ENCODE measurements around the gene KIAA0825. TPM values are rescaled to one million over a fixed set of nuclear protein-coding genes. Genes with fewer than 3 reads are reported as not detected.

The KIAA0825 gene
- polyA plus RNA-seq, 3 donors: 0.56 to 1.3 (median 0.89) TPM

GRCh38 chr5:94442991-94443390 lies 175.4 kb downstream of the KIAA0825 start:
- H3K27me3 Mint-ChIP-seq (ENCODE audit: low read depth in 3 of 3): peaks cover 0 to 4% (median 0%) of the 10 kb centered on the region in 3 donors
- H3K27ac Mint-ChIP-seq: no peak overlapping the region
- Histone ChIP-seq H4K20me1 (ENCODE audit: insufficient read depth, low read length) (no peaks in the 10 kb centered on the region), H3K27ac (ENCODE audit: low read depth in 1 of 2, low read length in 2 of 2) (no peak overlapping the region), H3K4me2 (replicated peaks; ENCODE audit: extremely low read depth, low read length, poor library complexity, severe bottlenecking) (no peak overlapping the region), H2AFZ (ENCODE audit: insufficient read depth, low read depth, low read length, poor library complexity, severe bottlenecking) (no peak overlapping the region), H3K9me3 (replicated peaks in 1 of 2; ENCODE audit: control insufficient read depth in 1 of 2, insufficient read depth in 1 of 2, low read length in 2 of 2) (no peaks in the 10 kb centered on the region), H3K9ac (ENCODE audit: insufficient read depth, low read length, poor library complexity, severe bottlenecking) (no peak overlapping the region), H3K4me3 (replicated peaks in 1 of 3; ENCODE audit: low read depth in 2 of 3, low read length in 3 of 3) (no peak overlapping the region), H3K4me1 (ENCODE audit: control insufficient read depth in 1 of 2, insufficient read depth in 2 of 2, low read length in 2 of 2) (no peaks in the 10 kb centered on the region), H3K36me3 (replicated peaks in 1 of 2; ENCODE audit: control insufficient read depth in 1 of 2, insufficient read depth in 2 of 2, low read length in 2 of 2) (no peaks in the 10 kb centered on the region), H3K27me3 (ENCODE audit: control insufficient read depth in 2 of 2, insufficient read depth in 2 of 2, low read length in 2 of 2) (no peaks in the 10 kb centered on the region), H3K79me2 (ENCODE audit: insufficient read depth, low read length) (no peaks in the 10 kb centered on the region)
- no peak overlapping the region for H3K4me3 Mint-ChIP-seq
- H3K36me3 Mint-ChIP-seq: no peaks in the 10 kb centered on the region
- H3K9me3 Mint-ChIP-seq: peaks cover 0 to 2% (median 0%) of the 10 kb centered on the region in 7 donors
- no peak for TF ChIP-seq CTCF (IDR thresholded peaks at IDR 0.05)
- no peak for DNase-seq
- no CpG with 5 or more reads among the region's 2 CpGs for WGBS (ENCODE audit: insufficient coverage)
- intact Hi-C loops (cut with micrococcal nuclease): no loop called here
- H3K4me1 Mint-ChIP-seq: no peaks in the 10 kb centered on the region

- Histone ChIP-seq H2AFZ (ENCODE audit: insufficient read depth, low read depth, low read length, poor library complexity, severe bottlenecking) (no peak overlapping the region), H3K4me2 (replicated peaks; ENCODE audit: extremely low read depth, low read length, poor library complexity, severe bottlenecking) (no peak overlapping the region), H3K27me3 (ENCODE audit: control insufficient read depth in 2 of 2, insufficient read depth in 2 of 2, low read length in 2 of 2) (no peaks in the 10 kb centered on the region), H3K9me3 (replicated peaks in 1 of 2; ENCODE audit: control insufficient read depth in 1 of 2, insufficient read depth in 1 of 2, low read length in 2 of 2) (no peaks in the 10 kb centered on the region), H3K4me3 (replicated peaks in 1 of 3; ENCODE audit: low read depth in 2 of 3, low read length in 3 of 3) (no peak overlapping the region), H3K9ac (ENCODE audit: insufficient read depth, low read length, poor library complexity, severe bottlenecking) (no peak overlapping the region), H3K79me2 (ENCODE audit: insufficient read depth, low read length) (no peaks in the 10 kb centered on the region), H3K27ac (ENCODE audit: low read depth in 1 of 2, low read length in 2 of 2) (no peak overlapping the region), H3K36me3 (replicated peaks in 1 of 2; ENCODE audit: control insufficient read depth in 1 of 2, insufficient read depth in 2 of 2, low read length in 2 of 2) (no peaks in the 10 kb centered on the region), H4K20me1 (ENCODE audit: insufficient read depth, low read length) (no peaks in the 10 kb centered on the region), H3K4me1 (ENCODE audit: control insufficient read depth in 1 of 2, insufficient read depth in 2 of 2, low read length in 2 of 2) (no peaks in the 10 kb centered on the region)
- no peak for DNase-seq
- no peaks in the 10 kb centered on the region for H3K4me1 Mint-ChIP-seq
- intact Hi-C loops (cut with micrococcal nuclease): no loop called here
- H3K4me3 Mint-ChIP-seq: no peak overlapping the region
- no peak overlapping the region for H3K27ac Mint-ChIP-seq
- WGBS (ENCODE audit: insufficient coverage): no CpG with 5 or more reads among the region's 1 CpG
- no peak for TF ChIP-seq CTCF (IDR thresholded peaks at IDR 0.05)
- peaks cover 0 to 4% (median 0%) of the 10 kb centered on the region in 3 donors for H3K27me3 Mint-ChIP-seq (ENCODE audit: low read depth in 3 of 3)
- H3K36me3 Mint-ChIP-seq: no peaks in the 10 kb centered on the region
- H3K9me3 Mint-ChIP-seq: peaks cover 0 to 2% (median 0%) of the 10 kb centered on the region in 7 donors
These were observed 176.3 kb downstream of the KIAA0825 start for GRCh38 chr5:94442076-94442475.

Data from CD14-positive monocyte (primary cell).